Activated CD8-positive, alpha-beta T cell treated with anti-CD3 and anti-CD28 coated beads for 36 hours (primary cell): ENCODE measurements around the gene LRRC1. TPM values are rescaled to one million over a fixed set of nuclear protein-coding genes. Genes with fewer than 3 reads are reported as not detected.

Experiments
- ATAC-seq: fragments of 200-7000 bp; cut with Tn5 transposase; one replicate; pipeline ENCODE4 v1.10.0; 2021; ENCODE audit warnings: mild to moderate bottlenecking, moderate library complexity
- CTCF ChIA-PET: fragments of 350-600 bp; sonication (Branson Sonifier 250); formaldehyde crosslinking; loops from one replicate; lab custom pipeline; 2021; ENCODE audit warnings: antibody characterized with exemption; lab: Charles Lee
- POLR2A ChIA-PET: fragments of 350-600 bp; sonication (Branson Sonifier 250); formaldehyde crosslinking; loops from one replicate; lab custom pipeline; 2021; ENCODE audit warnings: antibody characterized with exemption; lab: Charles Lee
- DNase-seq: peaks from one replicate; pipeline ENCODE4 v3.0.0-alpha.2; 2020
- H3K27ac Mint-ChIP-seq: one replicate; pipeline ENCODE4 v1.8.0; 2021; ENCODE audit warnings: mild to moderate bottlenecking, mixed read lengths
- H3K27me3 Mint-ChIP-seq: one replicate; pipeline ENCODE4 v1.8.0; 2021; ENCODE audit warnings: mixed read lengths
- H3K36me3 Mint-ChIP-seq: one replicate; pipeline ENCODE4 v1.8.0; 2021; ENCODE audit warnings: low read depth, mixed read lengths
- H3K4me1 Mint-ChIP-seq: one replicate; pipeline ENCODE4 v1.8.0; 2021; ENCODE audit warnings: low read depth, mixed read lengths
- H3K4me3 Mint-ChIP-seq: one replicate; pipeline ENCODE4 v1.8.0; 2021; ENCODE audit warnings: mild to moderate bottlenecking, moderate library complexity, mixed read lengths
- H3K9me3 Mint-ChIP-seq: one replicate; pipeline ENCODE4 v1.8.0; 2021; ENCODE audit warnings: mixed read lengths
- CTCF ChIP-seq: fragments of 200-600 bp; IDR thresholded peaks from one replicate; pipeline ENCODE4 v1.8.0; 2022; ENCODE audit warnings: antibody characterized with exemption, mild to moderate bottlenecking
- intact Hi-C: fragments of 100-400 bp; cut with micrococcal nuclease; formaldehyde crosslinking; loops from one replicate; pipeline ENCODE4 v1.10.0; 2022
- total RNA-seq, 2 experiments: library from RNA; stranded (reverse); gene quantifications; one replicate each; pipeline ENCODE4 v1.2.3, GENCODE V29; 2021

The LRRC1 gene
- total RNA-seq, 2 experiments from 2014 or later, result 1.9 to 2.5 TPM

DNA sequence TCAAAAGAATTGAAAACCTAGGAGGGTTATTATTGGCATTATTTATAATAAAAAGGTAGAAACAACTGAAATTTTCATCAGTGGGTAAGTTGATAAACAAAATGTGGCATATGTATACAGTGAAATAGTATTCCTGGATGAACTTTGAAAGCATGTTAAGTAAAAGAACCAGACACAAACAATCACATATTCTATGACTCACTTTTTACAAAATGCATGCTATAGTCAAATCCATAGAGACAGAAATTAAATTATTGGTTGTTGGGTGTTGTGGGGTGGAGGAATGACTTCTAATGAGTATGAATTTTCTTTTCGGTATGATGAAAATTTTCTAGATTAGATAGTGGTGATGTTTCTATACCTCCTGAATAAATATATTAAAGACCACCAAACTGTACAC is 94.6 kb downstream of the LRRC1 start:
- no peak for TF ChIP-seq CTCF
- ChIA-PET CTCF (no interaction called here), POLR2A (no interaction called here)
- ATAC-seq (no peak), DNase-seq (no peak)
- Mint-ChIP-seq H3K27me3 (no peaks in the 10 kb centered on the region), H3K9me3 (no peaks in the 10 kb centered on the region), H3K36me3 (no peaks in the 10 kb centered on the region), H3K4me1 (peaks cover 13% of the 10 kb centered on the region), H3K27ac (no peak overlapping the region), H3K4me3 (no peak overlapping the region)
- intact Hi-C loops, result no loop called here

DNA sequence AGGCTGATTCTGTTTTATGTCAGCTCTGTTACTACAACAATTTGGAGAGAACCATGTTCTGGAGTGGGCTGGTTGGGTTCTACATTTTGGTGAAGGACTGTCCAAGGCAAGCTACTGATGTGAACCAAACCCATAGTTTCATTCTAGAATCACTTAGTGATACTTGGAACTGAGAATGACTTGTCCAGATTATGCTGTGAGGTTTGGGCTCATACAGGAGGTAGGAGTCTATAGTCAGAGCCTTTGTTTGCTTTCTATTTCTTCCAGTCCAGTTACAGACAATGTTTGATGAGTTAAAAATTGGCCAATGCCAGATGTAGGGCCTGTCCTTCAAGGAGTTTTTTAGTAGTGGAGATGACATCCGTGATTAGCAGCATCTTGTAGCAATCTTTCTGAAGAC is 97.9 kb downstream of the LRRC1 start:
- H3K27ac Mint-ChIP-seq, result no peak overlapping the region
- ChIA-PET CTCF (interaction anchor here (1.7 kb wide), 1 partner anchor 9 kb away, joined by 3 read pairs; no protein-coding TSS in a partner anchor), POLR2A (no interaction called here)
- no peak overlapping the region for H3K4me3 Mint-ChIP-seq
- H3K36me3 Mint-ChIP-seq, result no peaks in the 10 kb centered on the region
- ATAC-seq (peak; percentile 22), DNase-seq (no peak)
- TF ChIP-seq CTCF, result no peak
- no peaks in the 10 kb centered on the region for H3K27me3 Mint-ChIP-seq
- no peaks in the 10 kb centered on the region for H3K9me3 Mint-ChIP-seq
- H3K4me1 Mint-ChIP-seq, result peaks cover 13% of the 10 kb centered on the region
- intact Hi-C loops, result no loop called here

- ATAC-seq (peak; percentile 97), DNase-seq (peak; percentile 81)
- H3K36me3 Mint-ChIP-seq, result peaks cover 2% of the 10 kb centered on the region
- ChIA-PET POLR2A (no interaction called here), CTCF (interaction anchor here (0.6 kb wide), 1 partner anchor 106 kb away, joined by 3 read pairs; no protein-coding TSS in a partner anchor)
- TF ChIP-seq CTCF, result no peak
- no peaks in the 10 kb centered on the region for H3K9me3 Mint-ChIP-seq
- H3K27ac Mint-ChIP-seq, result no peak overlapping the region
- no peak overlapping the region for H3K4me3 Mint-ChIP-seq
- H3K27me3 Mint-ChIP-seq, result no peaks in the 10 kb centered on the region
- peaks cover 13% of the 10 kb centered on the region for H3K4me1 Mint-ChIP-seq
- intact Hi-C loops, result no loop called here
These were observed 99.3 kb downstream of the LRRC1 start for GRCh38 chr6:53894091-53894490.

DNA sequence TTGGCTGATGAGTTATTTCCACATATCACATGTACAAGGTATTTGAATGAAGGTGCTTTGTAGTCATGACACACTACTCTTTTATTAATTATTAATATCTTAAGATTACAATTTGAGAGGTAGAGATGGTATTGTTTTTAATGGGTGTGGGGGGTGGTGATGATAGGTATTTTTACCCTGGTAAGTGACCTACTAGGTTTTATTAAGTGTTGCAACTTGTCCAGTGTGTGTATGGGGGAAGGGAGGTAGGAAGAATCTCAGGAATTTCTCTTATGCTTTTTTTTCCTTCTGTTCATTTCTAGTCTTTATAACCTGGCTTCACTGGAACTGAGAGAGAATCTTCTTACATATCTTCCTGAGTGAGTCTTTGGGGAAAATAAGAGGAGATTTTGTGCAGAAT is 101.4 kb downstream of the LRRC1 start:
- Mint-ChIP-seq H3K36me3 (peaks cover 5% of the 10 kb centered on the region), H3K9me3 (no peaks in the 10 kb centered on the region), H3K4me3 (no peak overlapping the region), H3K27ac (no peak overlapping the region), H3K27me3 (no peaks in the 10 kb centered on the region), H3K4me1 (peaks cover 13% of the 10 kb centered on the region)
- ChIA-PET CTCF (no interaction called here), POLR2A (no interaction called here)
- ATAC-seq (no peak), DNase-seq (no peak)
- no peak for TF ChIP-seq CTCF
- intact Hi-C loops, result no loop called here

GRCh38 chr6:53898026-53898795 is 103.4 kb downstream of the LRRC1 start:
- CTCF ChIA-PET, result interaction anchor here (1.4 kb wide), 1 partner anchor 48 kb away, joined by 3 read pairs; no protein-coding TSS in a partner anchor
- DNase-seq, result no peak
- ATAC-seq, result no peak
- Mint-ChIP-seq H3K27ac (no peak overlapping the region), H3K27me3 (no peaks in the 10 kb centered on the region), H3K36me3 (peaks cover 5% of the 10 kb centered on the region), H3K4me3 (no peak overlapping the region), H3K9me3 (no peaks in the 10 kb centered on the region), H3K4me1 (peaks cover 8% of the 10 kb centered on the region)
- intact Hi-C loops, result no loop called here
- POLR2A ChIA-PET, result no interaction called here
- TF ChIP-seq CTCF, result no peak
